Prostate gland (tissue), 2 donors: Measurements from ENCODE around the gene TRMU.

ENCODE experiments used
- CTCF ChIP-seq, 4 experiments: fragments of 200-600 bp in 2 of 4; fragments of 450-650 bp in 2 of 4; sonication (generic) in 2 of 4; IDR thresholded peaks; 1 replicate in 3 of 4; 2 replicates in 1 of 4; pipeline ENCODE4 v1.5.1; 2016 to 2019; ENCODE audit warnings: antibody characterized with exemption in 4 of 4, mild to moderate bottlenecking in 2 of 4, moderate library complexity in 2 of 4
- POLR2A ChIP-seq: fragments of 450-650 bp; IDR thresholded peaks from one replicate; pipeline ENCODE4 v1.6.1; 2016; ENCODE audit warnings: antibody characterized with exemption, mild to moderate bottlenecking
- POLR2AphosphoS5 ChIP-seq: sonication (generic); formaldehyde crosslinking; IDR thresholded peaks from one replicate; pipeline ENCODE4 v1.6.1; 2017; ENCODE audit warnings: antibody characterized with exemption

GRCh38 chr22:46368871-46369715 lies 33.6 kb downstream of the TRMU start:
- TF ChIP-seq CTCF (IDR thresholded peaks at IDR 0.05) (no peak), POLR2A (no peak), POLR2AphosphoS5 (no peak)
